ENCODE results near the gene R3HCC1L. TPM values are rescaled to one million over a fixed set of nuclear protein-coding genes. Genes with fewer than 3 reads are reported as not detected.
"Not testable (repeated sequence)": the region's sequence is repeated elsewhere in the genome, so short reads cannot be mapped to it uniquely, and the experiment has no call there.

Gene R3HCC1L
- total RNA-seq, 1 experiment from 2014 or later, result 16.2 TPM

DNA sequence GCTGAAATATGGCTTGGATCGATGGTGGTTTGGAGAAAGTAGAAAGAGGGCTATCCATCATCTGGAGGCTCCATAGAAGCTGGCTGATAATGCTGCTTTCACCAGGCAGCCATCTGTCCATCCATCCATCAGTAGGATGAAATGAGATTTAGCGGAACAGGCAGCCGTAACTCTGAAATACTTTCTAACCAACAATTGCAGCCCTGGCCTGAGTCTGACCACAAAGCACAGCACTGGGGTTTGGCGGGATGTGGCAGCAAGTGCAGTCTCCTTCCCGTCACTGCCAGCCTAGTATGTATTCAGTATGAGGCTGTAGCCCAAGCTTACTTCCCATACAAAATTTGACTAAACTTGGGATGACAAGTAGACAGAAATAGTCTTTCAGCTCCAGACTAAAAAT lies 38.0 kb downstream of the R3HCC1L start:
- no peaks in the 10 kb centered on the region for H3K27me3 ChIP-seq (replicated peaks; ENCODE audit: insufficient read depth, low read depth, low read length, poor library complexity)
- POLR2A ChIA-PET (ENCODE audit: low non-redundant PET), result no interaction called here
- BruUV-seq (replicated peaks), result no TSS peak
- no peaks in the 10 kb centered on the region for H3K36me3 ChIP-seq (ENCODE audit: insufficient read depth, low read length, poor library complexity, severe bottlenecking)
- intact Hi-C loops (cut with micrococcal nuclease; ENCODE audit: unreplicated experiment), result loop anchor here (10.0 kb wide), 1 partner anchor 1102 kb away; no protein-coding TSS in a partner anchor
- peaks cover 5% of the 10 kb centered on the region for H3K4me1 ChIP-seq (ENCODE audit: insufficient read depth, low read length, poor library complexity, severe bottlenecking)
- no peak overlapping the region for H3K27ac ChIP-seq (ENCODE audit: low read depth, low read length, poor library complexity, severe bottlenecking)
- TF ChIP-seq, protein P1, sequence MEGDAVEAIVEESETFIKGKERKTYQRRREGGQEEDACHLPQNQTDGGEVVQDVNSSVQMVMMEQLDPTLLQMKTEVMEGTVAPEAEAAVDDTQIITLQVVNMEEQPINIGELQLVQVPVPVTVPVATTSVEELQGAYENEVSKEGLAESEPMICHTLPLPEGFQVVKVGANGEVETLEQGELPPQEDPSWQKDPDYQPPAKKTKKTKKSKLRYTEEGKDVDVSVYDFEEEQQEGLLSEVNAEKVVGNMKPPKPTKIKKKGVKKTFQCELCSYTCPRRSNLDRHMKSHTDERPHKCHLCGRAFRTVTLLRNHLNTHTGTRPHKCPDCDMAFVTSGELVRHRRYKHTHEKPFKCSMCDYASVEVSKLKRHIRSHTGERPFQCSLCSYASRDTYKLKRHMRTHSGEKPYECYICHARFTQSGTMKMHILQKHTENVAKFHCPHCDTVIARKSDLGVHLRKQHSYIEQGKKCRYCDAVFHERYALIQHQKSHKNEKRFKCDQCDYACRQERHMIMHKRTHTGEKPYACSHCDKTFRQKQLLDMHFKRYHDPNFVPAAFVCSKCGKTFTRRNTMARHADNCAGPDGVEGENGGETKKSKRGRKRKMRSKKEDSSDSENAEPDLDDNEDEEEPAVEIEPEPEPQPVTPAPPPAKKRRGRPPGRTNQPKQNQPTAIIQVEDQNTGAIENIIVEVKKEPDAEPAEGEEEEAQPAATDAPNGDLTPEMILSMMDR (conservative IDR thresholded peaks at IDR 0.05; ENCODE audit: low read depth, low read length), result no peak
- TF ChIP-seq EZH2 (IDR thresholded peaks at IDR 0.05; ENCODE audit: borderline replicate concordance, low read depth, low read length, poor library complexity, severe bottlenecking), result no peak
- CTCF ChIA-PET, result no interaction called here
- no peak for DNase-seq (ENCODE audit: low spot score)
- no peak overlapping the region for H3K4me3 ChIP-seq (ENCODE audit: low read depth, low read length, poor library complexity, severe bottlenecking)
- no peaks in the 10 kb centered on the region for H3K9me3 ChIP-seq (ENCODE audit: low read depth, low read length, poor library complexity, severe bottlenecking)

- DNase-seq (ENCODE audit: low spot score), result no peak
- ChIA-PET POLR2A (ENCODE audit: low non-redundant PET) (no interaction called here), CTCF (no interaction called here)
- no TSS peak for BruUV-seq (replicated peaks)
- intact Hi-C loops (cut with micrococcal nuclease; ENCODE audit: unreplicated experiment), result loop anchor here (10.0 kb wide), 1 partner anchor 1102 kb away; no protein-coding TSS in a partner anchor
- TF ChIP-seq, protein P1 (conservative IDR thresholded peaks at IDR 0.05; ENCODE audit: low read depth, low read length), result no peak
- Histone ChIP-seq H3K27me3 (replicated peaks; ENCODE audit: insufficient read depth, low read depth, low read length, poor library complexity) (no peaks in the 10 kb centered on the region), H3K4me1 (ENCODE audit: insufficient read depth, low read length, poor library complexity, severe bottlenecking) (peaks cover 5% of the 10 kb centered on the region), H3K4me3 (ENCODE audit: low read depth, low read length, poor library complexity, severe bottlenecking) (no peak overlapping the region), H3K27ac (ENCODE audit: low read depth, low read length, poor library complexity, severe bottlenecking) (no peak overlapping the region), H3K9me3 (ENCODE audit: low read depth, low read length, poor library complexity, severe bottlenecking) (no peaks in the 10 kb centered on the region), H3K36me3 (ENCODE audit: insufficient read depth, low read length, poor library complexity, severe bottlenecking) (no peaks in the 10 kb centered on the region)
Measured at GRCh38 chr10:98173260-98173659, 38.8 kb downstream of the R3HCC1L start.

GRCh38 chr10:98182351-98182915 lies 48.0 kb downstream of the R3HCC1L start:
- H3K4me1 ChIP-seq (ENCODE audit: insufficient read depth, low read length, poor library complexity, severe bottlenecking); H3K4me3 ChIP-seq (ENCODE audit: low read depth, low read length, poor library complexity, severe bottlenecking); intact Hi-C loops (cut with micrococcal nuclease; ENCODE audit: unreplicated experiment); POLR2A ChIA-PET (ENCODE audit: low non-redundant PET); DNase-seq (ENCODE audit: low spot score); H3K9me3 ChIP-seq (ENCODE audit: low read depth, low read length, poor library complexity, severe bottlenecking); H3K27ac ChIP-seq (ENCODE audit: low read depth, low read length, poor library complexity, severe bottlenecking); CTCF ChIA-PET; H3K27me3 ChIP-seq (replicated peaks; ENCODE audit: insufficient read depth, low read depth, low read length, poor library complexity); H3K36me3 ChIP-seq (ENCODE audit: insufficient read depth, low read length, poor library complexity, severe bottlenecking); BruUV-seq (replicated peaks): not testable (repeated sequence)

GRCh38 chr10:98186681-98187080 lies 52.2 kb downstream of the R3HCC1L start:
- intact Hi-C loops (cut with micrococcal nuclease; ENCODE audit: unreplicated experiment), result no loop called here
- no peaks in the 10 kb centered on the region for H3K4me1 ChIP-seq (ENCODE audit: insufficient read depth, low read length, poor library complexity, severe bottlenecking)
- TF ChIP-seq, protein P1 (conservative IDR thresholded peaks at IDR 0.05; ENCODE audit: low read depth, low read length), result no peak
- TF ChIP-seq EZH2 (IDR thresholded peaks at IDR 0.05; ENCODE audit: borderline replicate concordance, low read depth, low read length, poor library complexity, severe bottlenecking), result no peak
- no peak for DNase-seq (ENCODE audit: low spot score)
- no peak overlapping the region for H3K27ac ChIP-seq (ENCODE audit: low read depth, low read length, poor library complexity, severe bottlenecking)
- no peaks in the 10 kb centered on the region for H3K36me3 ChIP-seq (ENCODE audit: insufficient read depth, low read length, poor library complexity, severe bottlenecking)
- H3K9me3 ChIP-seq (ENCODE audit: low read depth, low read length, poor library complexity, severe bottlenecking), result no peaks in the 10 kb centered on the region
- H3K27me3 ChIP-seq (replicated peaks; ENCODE audit: insufficient read depth, low read depth, low read length, poor library complexity), result no peaks in the 10 kb centered on the region
- CTCF ChIA-PET, result no interaction called here
- POLR2A ChIA-PET (ENCODE audit: low non-redundant PET), result no interaction called here
- H3K4me3 ChIP-seq (ENCODE audit: low read depth, low read length, poor library complexity, severe bottlenecking), result no peak overlapping the region
- BruUV-seq (replicated peaks), result no TSS peak

- H3K27ac ChIP-seq (ENCODE audit: low read depth, low read length, poor library complexity, severe bottlenecking); BruUV-seq (replicated peaks); CTCF ChIA-PET; DNase-seq (ENCODE audit: low spot score); H3K36me3 ChIP-seq (ENCODE audit: insufficient read depth, low read length, poor library complexity, severe bottlenecking); H3K27me3 ChIP-seq (replicated peaks; ENCODE audit: insufficient read depth, low read depth, low read length, poor library complexity); H3K4me1 ChIP-seq (ENCODE audit: insufficient read depth, low read length, poor library complexity, severe bottlenecking); intact Hi-C loops (cut with micrococcal nuclease; ENCODE audit: unreplicated experiment); H3K4me3 ChIP-seq (ENCODE audit: low read depth, low read length, poor library complexity, severe bottlenecking); POLR2A ChIA-PET (ENCODE audit: low non-redundant PET): not testable (repeated sequence)
- peaks cover 10% of the 10 kb centered on the region for H3K9me3 ChIP-seq (ENCODE audit: low read depth, low read length, poor library complexity, severe bottlenecking)
Measured at GRCh38 chr10:98190773-98191172, 56.3 kb downstream of the R3HCC1L start.

Measured in A673 (cell line).